ENCODE data around the gene ANKRD28.

Gene ANKRD28

GRCh38 chr3:15638193-15638890 lies 159.4 kb downstream of the ANKRD28 start:
- no peak overlapping the region for H3K4me3 ChIP-seq (ENCODE audit: low read depth, low read length)
- in situ Hi-C loops (cut with HindIII; ENCODE audit: low sequenced_read_pairs) = loop anchor here (5.0 to 25.0 kb wide), 2 partner anchors 34 to 599 kb away; no protein-coding TSS in a partner anchor
- DNase-seq (ENCODE audit: low read depth) = no peak
- TF ChIP-seq CTCF (IDR thresholded peaks at IDR 0.05; ENCODE audit: low read depth, low read length, missing control alignments) = no peak

GRCh38 chr3:15637131-15637951 lies 160.4 kb downstream of the ANKRD28 start:
- in situ Hi-C loops (cut with HindIII; ENCODE audit: low sequenced_read_pairs) = loop anchor here (5.0 to 25.0 kb wide), 2 partner anchors 35 to 600 kb away; no protein-coding TSS in a partner anchor
- TF ChIP-seq CTCF (IDR thresholded peaks at IDR 0.05; ENCODE audit: low read depth, low read length, missing control alignments) = no peak
- no peak for DNase-seq (ENCODE audit: low read depth)
- no peak overlapping the region for H3K4me3 ChIP-seq (ENCODE audit: low read depth, low read length)

GRCh38 chr3:15636028-15636709 lies 161.6 kb downstream of the ANKRD28 start:
- peak; percentile 75 for DNase-seq (ENCODE audit: low read depth)
- H3K4me3 ChIP-seq (ENCODE audit: low read depth, low read length) = no peak overlapping the region
- in situ Hi-C loops (cut with HindIII; ENCODE audit: low sequenced_read_pairs) = loop anchor here (5.0 to 25.0 kb wide), 2 partner anchors 36 to 601 kb away; no protein-coding TSS in a partner anchor
- TF ChIP-seq CTCF (IDR thresholded peaks at IDR 0.05; ENCODE audit: low read depth, low read length, missing control alignments) = no peak

GRCh38 chr3:15635121-15635661 lies 162.6 kb downstream of the ANKRD28 start:
- H3K4me3 ChIP-seq (ENCODE audit: low read depth, low read length) = no peak overlapping the region
- DNase-seq (ENCODE audit: low read depth) = peak; percentile 93
- in situ Hi-C loops (cut with HindIII; ENCODE audit: low sequenced_read_pairs) = loop anchor here (5.0 to 25.0 kb wide), 2 partner anchors 37 to 602 kb away; no protein-coding TSS in a partner anchor
- no peak for TF ChIP-seq CTCF (IDR thresholded peaks at IDR 0.05; ENCODE audit: low read depth, low read length, missing control alignments)

GRCh38 chr3:15634671-15635070 lies 163.1 kb downstream of the ANKRD28 start:
- DNase-seq (ENCODE audit: low read depth) = no peak
- H3K4me3 ChIP-seq (ENCODE audit: low read depth, low read length) = no peak overlapping the region
- in situ Hi-C loops (cut with HindIII; ENCODE audit: low sequenced_read_pairs) = loop anchor here (5.0 to 25.0 kb wide), 2 partner anchors 38 to 603 kb away; no protein-coding TSS in a partner anchor
- TF ChIP-seq CTCF (IDR thresholded peaks at IDR 0.05; ENCODE audit: low read depth, low read length, missing control alignments) = no peak

All from astrocyte of the cerebellum (primary cell).